ENCODE measurements around the gene CHMP6. TPM values are rescaled to one million over a fixed set of nuclear protein-coding genes. Genes with fewer than 3 reads are reported as not detected.

Gene CHMP6
- polyA plus RNA-seq, 1 experiment: 27.3 TPM

GRCh38 chr17:80952291-80952690 lies 39.4 kb upstream of the CHMP6 start:
- CTCF ChIA-PET: no interaction called here
- no peak for DNase-seq (ENCODE audit: low read depth, low spot score)
- H3K9me3 ChIP-seq (ENCODE audit: control insufficient read depth, insufficient read depth, low read length): peaks cover 2% of the 10 kb centered on the region; the same call in 1 of the 2 replicates
- no peak for TF ChIP-seq CTCF (IDR thresholded peaks at IDR 0.05; ENCODE audit: low read depth, low read length)
- no peak overlapping the region for H3K27ac ChIP-seq (ENCODE audit: low read depth, low read length)
- H3K27me3 ChIP-seq (ENCODE audit: control insufficient read depth, insufficient read depth, low read length): no peaks in the 10 kb centered on the region
- H3K4me3 ChIP-seq (ENCODE audit: low read depth, low read length): no peak overlapping the region
- POLR2A ChIA-PET: no interaction called here

GRCh38 chr17:80953471-80954315 lies 37.9 kb upstream of the CHMP6 start:
- CTCF ChIA-PET: no interaction called here
- H3K4me3 ChIP-seq (ENCODE audit: low read depth, low read length): no peak overlapping the region
- no peak for DNase-seq (ENCODE audit: low read depth, low spot score)

GRCh38 chr17:80955078-80955477 lies 36.6 kb upstream of the CHMP6 start:
- no peak for DNase-seq (ENCODE audit: low read depth, low spot score)
- Histone ChIP-seq H3K27ac (ENCODE audit: low read depth, low read length) (no peak overlapping the region), H3K9me3 (ENCODE audit: control insufficient read depth, insufficient read depth, low read length) (peaks cover 2% of the 10 kb centered on the region; the same call in 1 of the 2 replicates), H3K4me3 (ENCODE audit: low read depth, low read length) (no peak overlapping the region), H3K27me3 (ENCODE audit: control insufficient read depth, insufficient read depth, low read length) (no peaks in the 10 kb centered on the region)
- TF ChIP-seq CTCF (IDR thresholded peaks at IDR 0.05; ENCODE audit: low read depth, low read length): no peak
- ChIA-PET POLR2A (no interaction called here), CTCF (no interaction called here)

More at GRCh38 chr17:80953471-80954315, 37.9 kb upstream of the CHMP6 start:
- TF ChIP-seq CTCF (IDR thresholded peaks at IDR 0.05; ENCODE audit: low read depth, low read length): no peak
- Histone ChIP-seq H3K27me3 (ENCODE audit: control insufficient read depth, insufficient read depth, low read length) (no peaks in the 10 kb centered on the region), H3K9me3 (ENCODE audit: control insufficient read depth, insufficient read depth, low read length) (peaks cover 2% of the 10 kb centered on the region; the same call in 1 of the 2 replicates), H3K27ac (ENCODE audit: low read depth, low read length) (no peak overlapping the region)
- POLR2A ChIA-PET: no interaction called here

DNA sequence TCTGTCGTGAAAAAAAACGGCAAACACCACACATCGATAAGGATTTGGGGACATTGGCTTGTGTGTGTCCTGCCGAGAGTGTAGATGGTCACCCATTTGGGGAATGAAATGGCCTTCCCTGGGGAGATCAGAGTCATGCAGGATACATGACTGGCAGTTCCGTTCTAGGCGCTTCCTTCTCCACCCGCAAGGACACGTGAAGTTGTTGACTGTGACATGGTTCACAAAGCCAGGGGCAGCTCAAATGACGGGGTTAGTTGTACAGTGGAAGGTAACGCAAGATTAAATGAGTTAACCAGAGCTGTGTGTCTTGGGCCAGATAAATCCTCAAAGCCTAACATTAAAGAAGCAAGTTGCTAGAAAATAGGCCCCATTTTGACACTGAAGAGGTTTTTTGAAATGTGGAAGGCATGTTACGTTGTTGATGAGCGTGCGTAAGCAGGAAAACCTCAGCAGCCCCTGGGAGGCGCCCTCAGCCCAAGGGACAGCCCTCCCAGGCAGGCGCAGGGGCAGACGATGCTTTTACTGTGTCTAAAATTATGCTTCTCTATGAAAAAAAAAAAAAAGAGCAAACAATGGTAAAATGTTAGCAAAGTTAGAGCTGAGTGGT lies 35.9 kb upstream of the CHMP6 start:
- Histone ChIP-seq H3K27ac (ENCODE audit: low read depth, low read length) (no peak overlapping the region), H3K4me3 (ENCODE audit: low read depth, low read length) (no peak overlapping the region), H3K9me3 (ENCODE audit: control insufficient read depth, insufficient read depth, low read length) (peaks cover 2% of the 10 kb centered on the region; the same call in 1 of the 2 replicates), H3K27me3 (ENCODE audit: control insufficient read depth, insufficient read depth, low read length) (no peaks in the 10 kb centered on the region)
- TF ChIP-seq CTCF (IDR thresholded peaks at IDR 0.05; ENCODE audit: low read depth, low read length): no peak
- DNase-seq (ENCODE audit: low read depth, low spot score): no peak
- ChIA-PET POLR2A (interaction anchor here (0.8 kb wide), 1 partner anchor 14 kb away, joined by 3 read pairs; no protein-coding TSS in a partner anchor), CTCF (no interaction called here)
